GM19193 (cell line): Measurements from ENCODE around the gene PTPRN.

Experiments
- POLR2A ChIP-seq: IDR thresholded peaks from 4 replicates; pipeline ENCODE4 v1.6.1; 2011; ENCODE audit not compliant: insufficient read depth, insufficient read length; ENCODE audit errors: extremely low read depth

The PTPRN gene

DNA sequence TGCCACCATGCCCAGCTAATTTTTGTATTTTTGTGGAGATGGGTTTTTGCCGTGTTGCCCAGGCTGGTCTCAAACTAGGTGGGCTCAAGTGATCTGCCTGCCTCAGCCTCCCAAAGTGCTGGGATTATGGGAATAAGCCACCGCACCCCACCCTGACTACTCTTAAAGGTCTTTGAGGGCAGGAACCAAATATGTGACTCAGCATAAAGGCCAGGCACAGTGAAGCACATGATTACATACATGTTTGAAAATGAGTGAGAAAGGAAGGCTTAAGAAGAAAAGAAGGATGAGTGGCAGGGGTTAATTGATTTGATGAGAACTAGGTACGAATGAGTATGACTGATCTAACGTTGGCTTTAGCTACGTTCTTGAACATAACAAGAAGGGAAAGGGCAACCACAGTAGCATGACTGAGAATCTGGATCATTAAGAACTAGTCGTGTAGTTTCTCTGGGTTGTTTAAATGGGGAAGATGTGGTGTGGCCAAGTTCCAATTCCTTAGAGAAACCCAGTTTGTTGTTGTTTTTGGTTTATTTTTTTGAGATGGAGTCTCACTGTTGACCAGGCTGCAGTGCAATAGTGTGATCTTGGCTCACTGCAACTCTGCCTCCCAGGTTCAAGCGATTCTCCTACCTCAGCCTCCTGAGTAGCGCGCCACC, 16.6 kb upstream of the PTPRN start:
- TF ChIP-seq POLR2A: no peak

DNA sequence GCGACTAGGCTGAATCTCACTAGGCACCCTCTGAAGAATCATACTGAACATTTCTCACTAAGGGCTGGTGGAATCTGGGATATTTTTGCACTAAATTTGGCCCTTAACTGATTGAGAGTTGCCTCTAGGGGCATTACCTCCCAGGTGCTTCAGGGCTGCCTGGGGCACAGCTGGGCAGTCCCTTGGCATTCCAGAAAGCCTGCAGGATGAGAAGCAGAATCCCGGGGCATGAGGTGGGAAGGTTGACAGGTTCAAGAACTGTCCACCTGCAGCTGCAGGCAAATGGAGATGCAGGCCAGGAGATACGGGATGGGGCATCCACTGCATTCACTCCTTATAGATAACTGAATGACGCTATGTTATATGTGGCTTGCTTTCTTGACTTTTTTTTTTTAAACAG, 15.9 kb upstream of the PTPRN start:
- TF ChIP-seq POLR2A: no peak

DNA sequence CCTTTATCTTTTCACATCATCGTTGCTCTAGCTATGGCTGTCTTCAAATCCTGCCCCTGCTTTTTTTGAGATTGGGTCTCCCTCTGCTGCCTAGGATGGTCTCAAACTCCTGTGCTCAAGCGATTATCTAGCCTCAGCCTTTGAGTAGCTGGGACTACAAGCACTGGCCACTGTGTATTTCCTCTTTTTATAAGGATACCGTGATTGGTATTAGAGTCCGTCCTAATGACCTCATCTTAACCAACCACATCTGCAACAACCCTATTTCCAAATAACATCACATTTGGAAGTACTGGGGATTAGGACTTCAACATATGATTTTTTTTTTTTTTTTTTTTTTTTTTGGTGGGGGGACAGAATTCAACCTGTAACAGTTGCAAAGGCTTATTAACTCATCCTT, 14.2 kb upstream of the PTPRN start:
- TF ChIP-seq POLR2A: no peak

DNA sequence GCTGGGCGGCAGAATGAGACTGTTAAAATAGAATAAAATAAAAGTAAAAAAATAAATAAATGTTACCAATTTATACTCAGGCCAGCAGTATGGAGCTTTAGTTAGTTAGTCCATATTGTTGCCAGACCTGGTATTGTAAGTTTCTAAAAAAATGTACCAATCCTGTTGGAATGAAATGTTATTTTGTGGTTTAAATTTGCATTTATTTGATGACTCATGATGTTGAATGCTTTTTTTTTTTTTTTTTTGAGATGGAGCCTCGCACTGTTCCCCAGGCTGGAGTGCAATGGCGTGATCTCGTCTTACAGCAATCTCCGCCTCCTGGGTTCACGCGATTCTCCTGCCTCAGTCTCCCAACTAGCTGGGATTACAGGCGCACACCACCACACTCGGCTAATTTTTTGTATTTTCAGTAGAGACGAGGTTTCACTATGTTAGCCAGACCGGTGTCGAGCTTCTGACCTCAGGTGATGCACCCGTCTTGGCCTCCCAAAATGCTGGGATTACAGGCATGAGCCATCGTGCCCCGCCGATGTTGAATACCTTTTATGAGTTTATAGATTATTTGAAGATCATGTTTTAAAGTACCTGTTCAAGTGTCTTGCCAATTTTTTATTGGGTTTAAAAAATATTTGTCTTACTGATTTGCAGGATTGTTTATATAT, 5.7 kb upstream of the PTPRN start:
- no peak for TF ChIP-seq POLR2A

DNA sequence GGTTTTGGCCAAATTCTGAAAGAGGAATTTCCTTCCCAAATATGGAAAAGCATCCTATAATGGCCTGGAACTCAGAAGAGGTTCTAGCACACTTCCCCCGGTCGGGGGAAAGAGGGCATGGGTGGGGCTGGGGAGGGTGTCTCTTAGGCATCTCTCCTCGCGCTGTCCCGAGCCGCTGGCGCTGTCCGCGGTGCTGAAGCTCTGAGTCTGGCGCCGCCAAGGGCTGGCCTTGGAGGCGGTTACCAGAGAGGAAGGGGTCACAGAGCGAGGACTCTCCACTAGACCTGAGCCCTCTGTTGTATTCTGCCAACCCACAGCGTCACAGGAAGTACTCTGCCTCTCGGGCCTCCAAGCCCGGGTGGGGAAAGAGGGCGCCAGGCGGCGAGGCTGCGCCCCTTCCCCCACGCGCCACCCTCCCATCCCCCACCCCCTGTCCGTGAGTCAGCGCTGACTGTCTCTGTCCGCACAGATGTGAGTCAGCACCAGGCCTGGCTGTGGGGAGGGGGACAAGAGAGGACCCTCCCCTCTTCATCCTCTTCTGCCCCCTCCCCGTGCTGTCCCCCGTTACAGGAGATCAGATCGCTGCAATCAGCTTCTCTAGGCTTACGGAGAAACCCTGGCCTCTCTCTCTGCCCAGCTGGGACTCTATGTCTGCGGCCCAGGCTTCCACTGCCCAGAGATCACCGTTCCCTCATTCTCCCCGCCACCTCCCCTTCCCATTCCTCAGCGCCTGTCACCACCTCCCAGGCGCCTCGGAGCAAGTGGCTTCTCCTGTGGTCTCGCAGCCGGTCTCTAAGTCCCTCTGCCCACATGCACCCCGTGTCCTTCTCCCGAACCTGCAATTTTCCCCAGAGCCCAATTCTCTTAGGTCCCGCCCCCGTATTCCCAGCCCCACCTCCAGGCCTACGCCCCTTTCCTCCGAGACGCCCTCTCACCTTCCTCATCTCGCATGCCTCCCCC, 779 bp downstream of the PTPRN start:
- no peak for TF ChIP-seq POLR2A

DNA sequence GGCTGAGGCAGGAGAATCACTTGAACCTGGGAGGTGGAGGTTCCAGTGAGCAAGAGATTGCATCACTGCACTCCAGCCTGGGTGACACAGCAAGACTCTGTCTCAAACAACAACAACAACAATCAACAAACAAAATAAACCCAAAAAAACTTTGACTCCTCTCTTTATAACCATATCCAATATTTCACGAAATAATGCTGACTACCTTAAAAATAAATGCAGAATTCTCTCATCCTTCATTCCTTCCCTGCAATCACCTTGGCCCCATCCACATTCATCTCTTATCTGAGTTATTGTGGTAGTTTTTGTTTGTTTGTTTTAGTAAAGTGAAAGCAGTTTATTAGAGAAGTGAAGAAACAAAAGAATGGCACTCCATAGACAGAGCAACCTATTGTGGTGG, 3.2 kb downstream of the PTPRN start:
- no peak for TF ChIP-seq POLR2A

DNA sequence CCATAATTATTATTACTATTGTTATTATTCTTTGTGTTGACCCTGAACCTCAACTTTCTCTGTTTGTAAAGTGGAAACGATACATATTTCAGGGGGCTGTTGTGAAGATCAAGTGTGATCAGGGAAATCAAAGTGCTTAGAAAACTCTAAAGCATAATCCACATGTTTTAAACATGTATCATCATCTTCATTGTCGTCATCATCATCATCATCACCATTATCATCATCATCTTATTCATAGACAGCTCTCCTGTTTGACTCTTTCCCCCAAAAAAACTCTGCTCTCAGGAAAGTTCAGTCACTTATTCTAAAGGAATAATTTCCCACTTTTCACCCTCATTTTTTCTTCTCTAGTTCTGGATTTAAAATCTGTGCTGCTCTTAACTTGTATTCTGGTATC, 5.0 kb downstream of the PTPRN start:
- no peak for TF ChIP-seq POLR2A

DNA sequence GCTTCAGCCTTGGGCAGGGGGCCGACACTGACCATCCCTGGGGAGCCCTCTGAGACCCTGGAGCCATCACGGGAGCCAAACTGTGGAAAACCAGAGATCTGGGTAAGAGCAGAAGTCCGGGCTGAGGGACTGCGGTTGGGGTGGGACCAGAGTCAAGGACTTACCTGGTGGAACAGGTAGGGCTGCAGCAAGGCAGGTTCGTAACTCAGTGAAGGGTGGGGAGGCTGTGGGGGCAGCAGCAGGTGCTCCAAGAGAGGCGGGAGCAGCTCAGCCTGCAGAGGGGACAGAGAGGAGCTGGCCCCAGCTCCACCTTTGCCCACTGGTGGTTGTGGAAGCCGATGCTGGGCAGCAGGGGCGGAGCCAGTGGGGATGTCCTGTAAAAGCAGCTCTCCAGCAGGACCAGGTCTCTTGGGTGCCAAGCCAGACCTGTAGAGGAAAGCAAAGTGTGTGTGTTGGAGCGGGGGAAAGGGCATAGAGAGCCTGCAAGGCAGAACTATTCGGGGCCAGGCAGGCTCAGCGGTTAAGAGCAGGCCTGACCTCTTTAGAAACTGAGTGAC, 6.7 kb downstream of the PTPRN start:
- no peak for TF ChIP-seq POLR2A

DNA sequence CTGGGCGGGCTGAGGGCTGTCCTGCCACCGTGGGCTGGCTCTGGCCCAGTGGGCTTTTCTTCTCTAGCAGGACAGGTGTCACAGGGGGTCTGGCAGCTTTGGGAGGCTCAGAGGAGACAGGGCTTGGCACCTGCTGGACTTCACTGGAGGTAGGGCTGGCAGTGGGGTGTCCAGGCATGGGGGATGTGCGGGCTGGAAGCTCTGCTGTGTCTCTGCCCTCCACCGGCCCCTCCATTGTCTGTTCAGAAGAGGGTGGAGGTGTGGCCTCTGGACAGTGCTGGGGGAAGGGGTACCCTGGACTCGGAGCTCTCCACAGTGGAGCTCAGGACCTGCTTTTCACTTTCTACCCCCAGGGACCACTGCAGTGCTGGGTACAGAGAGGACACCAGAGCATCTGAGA, 9.2 kb downstream of the PTPRN start:
- no peak for TF ChIP-seq POLR2A

DNA sequence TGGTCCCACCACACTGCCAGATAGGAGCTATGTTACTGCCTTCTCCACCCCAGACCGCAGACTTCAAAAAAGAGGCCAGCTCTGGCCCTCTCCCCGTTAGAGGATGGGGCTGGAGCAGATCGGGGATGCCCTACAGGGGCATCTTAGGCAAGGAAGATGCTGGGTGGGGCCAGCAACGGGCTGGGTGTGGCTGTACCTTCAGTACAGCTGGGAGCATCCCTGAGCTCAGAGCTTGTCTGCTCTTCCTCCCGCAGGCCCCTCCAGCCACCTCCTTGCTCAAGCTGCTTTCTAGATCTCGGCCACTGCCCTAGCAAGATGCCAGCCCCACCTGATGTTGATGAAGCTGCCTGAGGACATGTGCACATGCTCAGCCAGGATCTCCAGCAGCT, 9.8 kb downstream of the PTPRN start:
- no peak for TF ChIP-seq POLR2A

DNA sequence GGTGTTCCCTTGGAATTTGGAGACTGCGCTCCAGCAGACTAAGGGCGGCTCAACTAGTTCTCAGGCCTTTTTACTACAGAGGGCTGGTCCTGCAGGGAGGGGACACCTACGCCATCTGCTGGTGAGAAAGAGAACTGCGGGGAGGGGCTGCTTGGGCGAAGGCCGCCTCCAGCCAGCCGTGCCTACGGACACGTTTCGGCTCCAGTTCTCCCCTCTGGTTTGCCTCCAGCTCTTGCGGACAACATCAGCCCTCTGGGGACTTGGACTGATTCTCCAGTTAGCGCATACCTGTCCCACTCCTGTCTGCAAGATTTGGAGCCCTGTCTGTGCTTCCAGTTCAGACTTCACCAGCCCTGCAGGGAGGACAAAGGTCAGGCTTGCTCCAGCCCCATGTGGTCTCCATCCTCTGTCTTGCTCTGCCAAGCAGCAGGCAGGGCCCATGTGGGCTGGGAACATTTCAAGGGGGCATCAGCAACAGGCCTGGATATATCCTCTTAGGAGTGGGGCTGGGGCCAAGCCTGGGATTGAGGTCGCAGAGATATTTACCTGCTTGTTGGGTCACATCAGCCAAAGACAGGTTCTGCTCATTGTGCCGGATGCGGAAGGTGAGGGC, 10.3 kb downstream of the PTPRN start:
- TF ChIP-seq POLR2A: no peak

DNA sequence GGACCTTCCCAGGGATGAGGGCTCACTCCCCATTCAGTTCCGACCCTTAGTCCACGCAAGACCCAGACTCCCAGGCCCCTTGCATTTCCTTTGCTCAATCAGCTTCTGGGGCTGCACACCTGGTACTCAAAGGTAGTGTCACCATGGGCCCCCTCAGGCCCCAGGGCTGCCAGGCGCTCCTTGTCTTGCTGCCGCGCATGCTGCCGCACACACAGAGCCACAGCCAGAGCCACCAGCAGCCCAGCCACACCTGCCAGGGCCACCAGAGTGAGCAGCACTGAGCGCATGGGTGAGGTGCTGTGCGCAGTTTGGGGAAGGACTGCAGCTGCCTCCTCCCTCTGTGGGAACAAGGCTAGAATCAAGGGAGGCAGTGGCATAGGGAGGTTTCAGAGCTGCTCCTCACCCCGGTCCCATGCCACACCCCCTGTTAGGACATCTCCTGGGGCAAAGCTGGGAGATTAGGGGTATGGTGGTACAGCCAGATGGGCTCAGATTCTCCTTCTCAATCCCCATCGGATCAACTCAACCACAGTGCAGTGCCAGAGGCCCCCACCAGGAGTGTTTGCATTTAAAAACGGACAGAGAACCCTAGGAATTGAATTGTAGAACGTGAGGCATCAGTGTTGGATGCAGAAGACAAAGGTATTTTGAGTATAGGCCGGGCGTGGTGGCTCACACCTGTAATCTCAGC, 11.3 kb downstream of the PTPRN start:
- no peak for TF ChIP-seq POLR2A

DNA sequence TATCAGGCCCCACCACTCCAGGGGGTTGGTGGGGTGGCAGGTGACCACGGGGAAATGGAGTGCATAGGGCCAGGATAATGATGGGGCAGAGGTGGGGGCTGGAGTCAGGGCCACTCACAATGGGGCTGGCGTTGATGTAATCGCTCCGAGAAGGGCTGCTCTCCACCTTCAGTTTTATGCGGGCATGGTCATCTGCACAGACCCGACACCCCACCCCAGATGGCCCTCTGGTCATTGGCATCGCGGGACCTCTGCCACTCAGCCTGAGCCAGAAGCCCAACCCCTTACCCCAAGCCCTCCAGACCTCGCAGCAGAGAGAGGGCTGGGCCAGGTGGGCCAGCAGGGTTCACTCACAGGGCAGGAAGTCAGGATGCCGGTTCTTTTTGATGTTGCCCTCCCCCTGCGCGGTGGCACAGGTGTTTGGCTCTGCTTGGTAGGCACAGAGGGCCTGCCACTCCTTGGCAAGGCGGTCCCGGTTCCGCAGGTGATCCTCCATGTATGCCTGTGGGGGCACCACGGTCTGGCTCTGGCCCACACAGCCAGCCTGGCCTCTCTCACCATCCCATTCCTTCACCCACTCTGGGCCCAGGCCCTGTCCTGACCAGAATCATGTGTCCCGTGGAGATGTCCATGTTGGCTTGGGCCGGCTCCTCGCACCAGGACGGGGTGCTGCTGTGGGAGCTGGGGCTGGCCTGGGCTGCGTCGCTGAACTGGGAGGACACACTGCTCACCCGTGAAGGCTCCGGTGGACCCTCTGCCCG, 12.4 kb downstream of the PTPRN start:
- no peak for TF ChIP-seq POLR2A

DNA sequence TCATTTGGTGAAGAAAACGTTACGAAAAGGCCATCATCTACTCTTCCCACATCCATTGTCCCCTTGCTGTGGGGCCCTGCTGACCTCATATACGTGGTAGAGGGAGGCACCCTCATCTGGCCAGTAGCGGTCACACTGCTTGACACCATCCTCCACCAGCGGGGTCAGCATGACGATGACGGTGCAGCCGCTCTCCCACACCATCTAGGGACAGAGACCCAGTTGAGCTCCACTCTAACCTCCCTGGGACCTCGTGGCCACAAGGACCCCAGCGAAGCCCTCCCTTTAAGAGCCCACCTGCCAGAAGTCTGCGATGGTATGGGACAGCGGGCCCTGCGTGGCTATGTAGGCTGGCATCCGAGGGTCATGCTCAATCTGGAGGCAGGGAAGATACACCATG, 13.1 kb downstream of the PTPRN start:
- no peak for TF ChIP-seq POLR2A
